Stimulated activated CD4-positive, alpha-beta T cell treated with anti-CD3 and anti-CD28 coated beads, Interleukin-1b, Interleukin-23, amount 100 ng/mL, for 48 hours (primary cell): Measurements from ENCODE around the gene ARHGAP4.

Experiments
- DNase-seq: peaks from one replicate; pipeline ENCODE4 v3.0.0-alpha.2; 2020

Gene ARHGAP4

GRCh38 chrX:153878345-153878744 lies 47.7 kb downstream of the ARHGAP4 start:
- DNase-seq, result no peak

- no peak for DNase-seq
Observed at GRCh38 chrX:153877571-153878261, 48.3 kb downstream of the ARHGAP4 start.

GRCh38 chrX:153876112-153876491 lies 50.0 kb downstream of the ARHGAP4 start:
- no peak for DNase-seq

- DNase-seq, result peak; percentile 46
Observed at GRCh38 chrX:153875391-153876111, 50.5 kb downstream of the ARHGAP4 start.

GRCh38 chrX:153874366-153875125 lies 51.5 kb downstream of the ARHGAP4 start:
- DNase-seq, result no peak

- DNase-seq, result no peak
Observed at GRCh38 chrX:153874085-153874365, 52.0 kb downstream of the ARHGAP4 start.

GRCh38 chrX:153873282-153874084 lies 52.6 kb downstream of the ARHGAP4 start:
- DNase-seq, result no peak

- DNase-seq, result no peak
Observed at GRCh38 chrX:153871946-153872878, 53.9 kb downstream of the ARHGAP4 start.

GRCh38 chrX:153871451-153871850 lies 54.6 kb downstream of the ARHGAP4 start:
- no peak for DNase-seq

- DNase-seq, result no peak
Observed at GRCh38 chrX:153870791-153871360, 55.2 kb downstream of the ARHGAP4 start.

- no peak for DNase-seq
Observed at GRCh38 chrX:153870288-153870690, 55.8 kb downstream of the ARHGAP4 start.

GRCh38 chrX:153869473-153870287 lies 56.4 kb downstream of the ARHGAP4 start:
- DNase-seq, result no peak

GRCh38 chrX:153868576-153869472 lies 57.2 kb downstream of the ARHGAP4 start:
- DNase-seq, result no peak

- no peak for DNase-seq
Observed at GRCh38 chrX:153867671-153868070, 58.4 kb downstream of the ARHGAP4 start.

- DNase-seq, result no peak
Observed at GRCh38 chrX:153867139-153867538, 58.9 kb downstream of the ARHGAP4 start.

GRCh38 chrX:153866302-153867019 lies 59.6 kb downstream of the ARHGAP4 start:
- no peak for DNase-seq

- no peak for DNase-seq
Observed at GRCh38 chrX:153865685-153866084, 60.4 kb downstream of the ARHGAP4 start.

- no peak for DNase-seq
Observed at GRCh38 chrX:153865321-153865580, 60.8 kb downstream of the ARHGAP4 start.
